HG02840 (cell line): ENCODE measurements around the gene PSMA3.

Experiments used
- ATAC-seq: cut with Tn5 transposase; IDR thresholded peaks from one replicate; pipeline ENCODE4 v1.9.1; 2021; ENCODE audit warnings: mild to moderate bottlenecking, moderate library complexity, moderate number of reproducible peaks; ENCODE audit not compliant: unreplicated experiment, low FRiP score

PSMA3 gene

DNA sequence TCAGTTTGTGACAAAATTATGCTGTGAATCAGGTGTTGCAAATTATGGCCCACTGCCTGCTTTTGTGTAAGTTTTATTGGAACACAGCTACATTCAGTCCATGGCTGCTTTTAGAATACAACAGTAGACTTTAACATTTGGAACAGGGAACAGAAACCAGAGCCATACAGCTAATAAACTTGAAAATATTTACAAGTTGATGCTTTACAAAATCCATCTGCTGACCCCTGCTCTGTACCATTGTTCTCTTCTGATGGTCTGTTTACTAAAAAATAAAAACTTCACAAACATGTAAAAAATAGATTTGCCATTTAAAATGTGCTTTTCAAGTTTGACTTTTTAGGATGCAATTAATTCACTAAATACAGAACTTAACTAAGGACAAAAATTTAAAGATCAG lies 20.8 kb downstream of the PSMA3 start:
- ATAC-seq: no peak

- no peak for ATAC-seq
Measured at GRCh38 chr14:58270628-58271027, 26.0 kb downstream of the PSMA3 start.

DNA sequence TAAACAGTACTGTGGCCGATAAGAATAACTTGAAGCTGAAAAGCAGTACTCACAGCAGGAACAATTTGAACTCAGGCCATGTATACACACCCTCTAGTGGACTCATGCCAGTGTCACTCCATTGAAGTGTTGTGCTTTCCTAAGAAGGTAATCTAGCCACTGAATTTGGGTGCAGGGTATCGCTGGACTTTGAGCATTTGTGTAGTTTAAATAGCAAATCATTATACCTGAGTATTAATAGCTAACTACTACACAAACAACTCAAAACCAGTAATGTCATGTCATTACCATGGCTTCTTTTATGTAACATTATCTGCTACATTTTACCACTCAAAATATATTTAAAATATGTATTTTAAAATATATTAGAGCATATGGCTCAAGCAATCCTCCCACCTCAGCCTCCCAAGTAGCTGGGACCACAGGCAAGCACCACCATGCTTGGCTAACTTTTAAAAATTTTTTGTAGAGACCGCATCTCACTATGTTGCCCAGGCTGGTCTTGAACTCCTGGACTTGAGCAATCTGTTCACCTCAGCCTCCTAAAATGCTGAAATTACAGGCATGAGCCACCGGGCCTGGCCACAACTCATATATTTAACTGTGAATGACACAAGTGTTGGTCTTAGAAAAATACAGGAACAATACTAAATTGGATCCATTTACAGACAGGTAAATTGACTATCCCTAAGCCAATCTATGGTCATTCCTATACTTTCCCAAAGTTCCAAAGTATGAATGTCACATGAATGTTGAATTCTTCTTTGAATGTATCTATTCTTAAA lies 28.1 kb downstream of the PSMA3 start:
- no peak for ATAC-seq

DNA sequence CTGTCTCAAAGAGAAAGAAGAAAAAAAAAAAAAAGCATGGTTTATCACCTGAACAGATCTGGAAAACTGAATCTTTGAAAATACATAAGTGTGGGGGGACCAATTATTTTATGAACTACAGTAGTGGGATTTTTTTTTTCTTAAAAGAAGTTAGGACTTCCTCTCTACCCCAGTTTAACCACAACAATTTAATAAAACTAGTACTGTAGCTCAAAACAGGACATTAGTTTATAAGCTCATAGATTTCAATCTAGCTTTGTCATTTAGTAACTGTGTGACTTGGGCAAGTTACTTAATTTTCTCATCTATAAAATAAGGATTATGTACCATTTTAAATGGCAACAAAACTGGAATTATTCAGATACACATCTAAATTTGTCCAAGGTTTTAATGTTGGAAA lies 30.2 kb downstream of the PSMA3 start:
- no peak for ATAC-seq

DNA sequence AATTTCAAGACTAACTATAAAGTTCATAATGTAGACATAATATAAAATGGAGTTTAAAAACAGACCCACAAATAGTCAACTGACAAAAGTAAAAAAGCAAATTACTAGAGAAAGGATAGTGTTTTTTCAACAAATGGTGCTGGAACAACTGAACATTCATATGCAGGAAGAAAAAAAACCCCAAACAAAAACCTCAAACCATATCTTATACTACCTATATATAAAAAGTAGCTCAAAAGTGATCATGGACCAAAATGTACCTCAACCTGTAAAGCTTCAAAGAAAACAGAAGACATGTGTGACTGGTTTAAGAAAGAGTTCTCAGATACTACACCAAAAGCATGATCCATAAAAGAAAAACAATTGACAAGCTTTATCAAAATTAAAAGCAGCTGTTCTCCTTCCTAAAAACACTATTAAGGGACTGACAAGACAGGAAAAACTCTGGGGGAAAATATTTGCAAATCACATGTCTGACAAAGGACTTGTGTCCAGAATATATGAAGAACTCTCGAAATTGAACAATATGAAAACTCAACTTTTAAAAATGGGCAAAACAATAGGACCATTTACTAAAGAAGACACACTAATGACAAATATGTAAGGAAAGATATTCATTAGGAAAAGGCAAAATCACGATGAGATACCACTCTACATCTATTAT lies 31.0 kb downstream of the PSMA3 start:
- no peak for ATAC-seq

- ATAC-seq: no peak
Measured at GRCh38 chr14:58276208-58276607, 31.6 kb downstream of the PSMA3 start.

DNA sequence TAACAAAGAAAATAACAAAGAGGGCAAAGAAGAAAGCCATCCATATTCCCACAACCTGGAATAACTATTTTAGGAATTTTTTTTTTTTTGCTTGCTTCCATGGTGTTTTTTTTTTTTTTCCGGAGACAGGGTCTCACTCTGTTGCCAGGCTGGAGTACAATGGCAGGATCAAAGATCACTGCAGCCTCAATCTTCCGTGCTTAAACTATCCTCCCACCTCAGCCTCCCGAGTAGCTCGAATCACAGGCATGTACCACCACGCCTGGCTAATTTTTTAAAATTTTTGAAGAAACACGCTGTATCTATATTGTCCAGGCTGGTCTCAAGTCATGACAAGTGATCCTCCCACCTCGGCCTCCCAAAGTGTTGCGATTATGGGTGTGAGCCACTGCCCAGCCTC lies 33.5 kb downstream of the PSMA3 start:
- no peak for ATAC-seq

DNA sequence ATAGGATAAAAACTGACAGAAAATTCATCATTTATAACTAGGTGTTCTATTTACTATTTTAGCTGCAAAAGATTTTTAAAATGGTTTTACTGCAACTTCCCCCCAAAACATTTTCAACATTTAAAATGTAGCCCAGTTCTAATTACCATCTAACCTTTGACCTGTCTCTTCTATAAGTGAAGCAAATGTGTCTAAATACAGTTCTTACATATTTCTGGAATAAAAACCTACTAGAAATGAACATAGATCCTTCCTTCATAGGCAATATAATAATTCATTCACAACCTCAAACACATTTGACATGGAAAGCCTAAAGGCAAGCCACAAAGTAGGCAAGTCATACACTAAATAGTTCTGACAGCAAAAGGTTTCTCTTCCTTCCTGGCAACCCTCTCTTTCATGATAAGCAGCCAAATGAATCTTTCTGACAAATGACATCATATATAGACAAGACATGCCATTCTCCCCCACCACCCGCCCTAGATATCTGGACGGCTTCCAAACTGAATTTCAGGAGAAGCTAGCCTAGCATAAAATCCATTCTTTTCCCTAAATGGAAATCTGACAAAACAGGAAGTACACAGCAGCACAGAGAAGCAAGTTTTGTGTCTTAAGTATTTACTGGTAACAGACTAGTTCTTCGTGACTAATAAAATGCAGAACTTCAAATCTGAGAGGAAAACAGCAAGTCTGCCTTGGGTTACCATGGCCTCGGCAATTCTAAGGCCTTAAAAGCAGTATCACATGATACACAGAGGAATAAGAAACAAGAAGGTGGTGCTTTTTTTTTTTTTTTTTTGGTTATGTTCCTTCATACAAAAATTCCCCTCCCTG lies 36.5 kb downstream of the PSMA3 start:
- no peak for ATAC-seq

GRCh38 chr14:58281969-58282368 lies 37.3 kb downstream of the PSMA3 start:
- ATAC-seq: no peak

GRCh38 chr14:58282925-58283593 lies 38.4 kb downstream of the PSMA3 start:
- no peak for ATAC-seq

GRCh38 chr14:58283730-58284129 lies 39.1 kb downstream of the PSMA3 start:
- no peak for ATAC-seq

GRCh38 chr14:58285132-58285531 lies 40.5 kb downstream of the PSMA3 start:
- ATAC-seq: no peak

- ATAC-seq: no peak
Measured at GRCh38 chr14:58287607-58288042, 43.0 kb downstream of the PSMA3 start.

DNA sequence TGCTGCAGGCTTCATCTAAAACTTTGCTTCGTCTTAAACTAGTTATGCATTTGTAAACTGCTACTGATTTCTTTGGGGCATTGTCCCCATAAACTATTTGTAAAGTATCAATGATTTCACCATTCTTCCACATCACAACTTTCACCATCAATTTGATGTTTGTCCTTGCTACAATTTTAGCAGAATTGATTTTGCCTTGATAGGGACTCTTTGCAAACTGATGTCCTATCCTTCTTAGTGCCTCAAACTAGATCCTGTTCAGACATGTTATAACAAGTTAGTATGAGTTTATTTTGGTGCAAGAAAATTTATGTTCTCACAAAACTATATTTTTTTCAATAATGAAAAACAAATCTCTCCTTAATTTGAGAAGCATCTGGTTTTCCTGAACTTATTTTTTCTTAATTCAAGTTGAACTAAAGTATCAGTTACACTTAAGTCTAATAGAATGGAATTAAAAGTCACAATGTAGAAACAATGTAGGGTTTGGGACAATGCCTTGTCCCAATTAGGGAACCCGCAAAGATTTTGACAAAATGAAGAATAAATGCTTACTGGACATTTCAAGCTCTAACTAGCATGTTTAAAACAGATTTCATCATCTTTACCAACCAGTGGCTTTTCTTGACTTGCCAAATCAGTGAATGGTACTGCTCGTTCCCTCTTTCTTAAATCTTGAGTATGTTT lies 43.6 kb downstream of the PSMA3 start:
- no peak for ATAC-seq

DNA sequence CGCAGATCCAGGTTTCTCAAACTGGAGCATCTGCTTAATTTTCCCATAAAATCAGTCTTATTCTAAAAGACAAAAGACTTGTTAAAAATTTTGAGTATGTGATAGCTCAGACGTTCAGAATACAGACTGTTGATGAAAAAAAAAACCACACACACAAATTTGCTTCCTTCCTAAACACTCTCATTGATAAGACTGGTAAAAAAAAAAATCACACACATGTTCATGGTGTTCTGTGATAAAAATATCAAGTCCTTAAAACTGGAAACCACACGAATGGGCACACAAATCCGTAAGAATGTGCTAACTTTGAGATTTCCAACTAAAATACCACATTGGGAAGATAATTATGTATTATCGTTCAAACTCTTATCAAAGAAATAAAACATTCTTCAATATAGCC lies 47.0 kb downstream of the PSMA3 start:
- no peak for ATAC-seq

GRCh38 chr14:58292187-58292586 lies 47.5 kb downstream of the PSMA3 start:
- ATAC-seq: no peak

GRCh38 chr14:58294201-58294600 lies 49.6 kb downstream of the PSMA3 start:
- no peak for ATAC-seq

DNA sequence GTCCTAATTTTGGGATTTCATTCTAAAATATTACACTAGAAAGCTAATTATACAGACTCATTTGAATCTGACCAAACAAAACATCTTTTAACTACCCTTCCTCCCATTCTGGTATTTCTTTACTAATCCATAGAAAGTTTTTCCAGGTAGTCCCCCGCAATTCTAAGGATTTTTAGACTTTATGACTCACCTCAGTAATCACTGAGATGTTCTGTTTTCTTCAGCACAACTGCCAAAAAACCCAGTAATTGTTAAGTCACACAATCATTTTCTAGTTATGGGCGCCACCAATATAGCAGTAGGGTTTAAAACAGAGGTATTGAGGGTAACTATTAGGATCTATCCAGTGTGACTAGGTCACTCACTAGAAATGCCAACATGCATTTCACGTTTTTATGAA lies 52.1 kb downstream of the PSMA3 start:
- no peak for ATAC-seq

DNA sequence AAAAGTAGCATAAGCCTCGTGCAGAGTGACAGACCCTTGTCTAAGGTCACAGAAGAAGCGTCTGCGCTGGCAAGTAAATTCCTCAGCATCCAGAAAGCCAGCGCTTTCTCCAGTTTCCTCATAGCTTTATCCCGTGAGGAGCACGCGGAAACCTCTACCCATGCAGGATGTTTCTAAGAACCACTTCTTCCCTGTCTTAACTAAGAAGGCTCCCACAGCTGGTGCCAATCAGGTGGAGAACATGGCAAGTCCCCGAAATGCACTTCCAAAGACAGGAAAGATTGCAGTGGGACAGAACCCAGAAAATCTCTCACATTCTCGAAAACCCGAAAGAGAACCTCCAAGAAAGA lies 52.7 kb downstream of the PSMA3 start:
- no peak for ATAC-seq

DNA sequence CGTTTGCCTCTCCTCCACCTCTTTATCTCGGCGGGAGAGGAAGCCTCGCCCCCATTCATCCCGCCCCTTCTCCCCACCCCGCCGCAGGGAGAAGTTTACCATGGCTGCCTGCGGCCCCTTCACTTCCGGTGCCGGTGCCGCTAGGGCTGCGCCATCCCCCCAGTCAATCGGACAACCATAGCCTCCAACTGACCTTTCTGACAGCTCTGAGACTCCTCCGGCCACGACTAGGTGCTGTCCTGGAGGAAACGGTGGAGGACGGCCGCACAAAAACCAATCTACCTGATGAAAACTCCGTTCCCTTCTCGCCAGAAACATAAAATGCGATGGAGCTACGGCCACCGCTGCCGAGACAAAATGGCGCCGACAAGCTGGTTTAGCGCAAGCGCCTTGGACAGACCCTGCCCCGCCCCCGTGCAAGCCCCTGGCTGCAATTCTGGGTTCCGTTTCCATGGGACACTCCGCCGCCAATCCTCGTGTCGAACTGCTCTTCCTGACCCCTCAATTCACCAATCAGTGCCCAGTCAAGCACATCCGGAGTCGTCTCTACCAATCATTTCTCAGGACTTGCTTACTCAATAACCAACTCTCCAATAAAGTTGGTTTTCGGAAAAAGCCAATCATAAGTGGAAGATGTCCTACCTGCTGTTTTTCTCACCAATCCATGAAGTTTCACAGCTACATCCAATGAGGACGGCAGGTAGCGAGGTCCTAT lies 53.3 kb downstream of the PSMA3 start:
- peak; percentile 87 for ATAC-seq
